Measurements from ENCODE around the gene SI. TPM values are rescaled to one million over a fixed set of nuclear protein-coding genes. Genes with fewer than 3 reads are reported as not detected.
"Not testable (repeated sequence)": the region's sequence is repeated elsewhere in the genome, so short reads cannot be mapped to it uniquely, and the experiment has no call there.

SI gene
- total and polyA plus RNA-seq, 11 donors: 0.01 TPM; not detected in 10

DNA sequence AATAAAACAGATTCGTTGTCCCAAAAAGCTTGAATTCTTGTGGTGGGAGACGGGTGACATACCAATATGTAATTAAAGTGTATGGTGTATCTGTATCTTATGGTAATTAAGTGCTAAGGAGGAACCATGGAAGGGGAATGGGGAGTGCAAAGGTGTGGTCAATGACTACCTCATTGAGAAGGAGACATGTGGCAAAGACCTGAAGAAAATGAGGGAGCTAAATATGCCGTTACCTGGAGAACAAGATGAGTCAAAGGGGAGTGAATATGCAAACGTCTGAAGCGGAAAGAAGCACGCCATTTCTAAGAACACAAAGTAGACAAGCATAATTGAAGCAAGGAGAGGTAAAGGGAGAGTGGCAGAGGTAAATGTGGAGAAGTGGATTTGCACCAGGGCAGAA, 115.7 kb downstream of the SI start:
- Histone ChIP-seq H3K27ac (no peak overlapping the region), H3K36me3 (no peaks in the 10 kb centered on the region), H3K9me3 (no peaks in the 10 kb centered on the region), H3K4me1 (no peaks in the 10 kb centered on the region), H3K27me3 (no peaks in the 10 kb centered on the region), H3K4me3 (no peak overlapping the region)
- WGBS, 4 donors: 78 to 82% (median 79%) methylated on average over 6 of the region's 6 CpGs
- TF ChIP-seq, protein P1, sequence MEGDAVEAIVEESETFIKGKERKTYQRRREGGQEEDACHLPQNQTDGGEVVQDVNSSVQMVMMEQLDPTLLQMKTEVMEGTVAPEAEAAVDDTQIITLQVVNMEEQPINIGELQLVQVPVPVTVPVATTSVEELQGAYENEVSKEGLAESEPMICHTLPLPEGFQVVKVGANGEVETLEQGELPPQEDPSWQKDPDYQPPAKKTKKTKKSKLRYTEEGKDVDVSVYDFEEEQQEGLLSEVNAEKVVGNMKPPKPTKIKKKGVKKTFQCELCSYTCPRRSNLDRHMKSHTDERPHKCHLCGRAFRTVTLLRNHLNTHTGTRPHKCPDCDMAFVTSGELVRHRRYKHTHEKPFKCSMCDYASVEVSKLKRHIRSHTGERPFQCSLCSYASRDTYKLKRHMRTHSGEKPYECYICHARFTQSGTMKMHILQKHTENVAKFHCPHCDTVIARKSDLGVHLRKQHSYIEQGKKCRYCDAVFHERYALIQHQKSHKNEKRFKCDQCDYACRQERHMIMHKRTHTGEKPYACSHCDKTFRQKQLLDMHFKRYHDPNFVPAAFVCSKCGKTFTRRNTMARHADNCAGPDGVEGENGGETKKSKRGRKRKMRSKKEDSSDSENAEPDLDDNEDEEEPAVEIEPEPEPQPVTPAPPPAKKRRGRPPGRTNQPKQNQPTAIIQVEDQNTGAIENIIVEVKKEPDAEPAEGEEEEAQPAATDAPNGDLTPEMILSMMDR (IDR thresholded peaks at IDR 0.05): no peak
- TF ChIP-seq POLR2A (IDR thresholded peaks at IDR 0.05): no peak
- DNase-seq: no peak
- intact Hi-C loops (cut with DNase I): no loop called here
- no peak for ATAC-seq

DNA sequence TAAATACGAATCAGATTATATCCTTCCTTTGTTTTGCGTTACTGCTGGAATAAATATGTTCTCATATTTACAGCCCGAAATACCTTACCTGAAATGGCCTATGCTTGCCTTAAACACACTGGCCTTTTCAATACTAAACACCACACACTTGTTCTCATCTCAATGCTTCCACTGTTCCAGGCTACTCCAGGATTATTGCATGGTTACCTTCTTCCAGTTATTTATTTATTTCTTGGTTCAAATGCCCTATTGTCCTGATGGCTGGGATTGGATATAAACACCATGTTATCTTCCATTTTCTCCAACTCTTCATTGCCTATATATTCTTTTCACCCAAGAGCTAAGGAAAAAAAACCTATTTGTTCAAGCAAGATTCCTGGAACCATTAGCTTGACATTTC, 125.3 kb downstream of the SI start:
- no peaks in the 10 kb centered on the region for H3K36me3 ChIP-seq
- no peak for DNase-seq
- intact Hi-C loops (cut with DNase I): no loop called here
- no peaks in the 10 kb centered on the region for H3K9me3 ChIP-seq
- no peak overlapping the region for H3K27ac ChIP-seq
- H3K4me1 ChIP-seq: no peaks in the 10 kb centered on the region
- TF ChIP-seq POLR2A (IDR thresholded peaks at IDR 0.05): no peak
- TF ChIP-seq, protein P1 (IDR thresholded peaks at IDR 0.05): no peak
- WGBS, 4 donors: 76 to 80% (median 78%) methylated on average over 3 of the region's 3 CpGs
- H3K4me3 ChIP-seq: no peak overlapping the region
- ATAC-seq: no peak
- no peaks in the 10 kb centered on the region for H3K27me3 ChIP-seq

DNA sequence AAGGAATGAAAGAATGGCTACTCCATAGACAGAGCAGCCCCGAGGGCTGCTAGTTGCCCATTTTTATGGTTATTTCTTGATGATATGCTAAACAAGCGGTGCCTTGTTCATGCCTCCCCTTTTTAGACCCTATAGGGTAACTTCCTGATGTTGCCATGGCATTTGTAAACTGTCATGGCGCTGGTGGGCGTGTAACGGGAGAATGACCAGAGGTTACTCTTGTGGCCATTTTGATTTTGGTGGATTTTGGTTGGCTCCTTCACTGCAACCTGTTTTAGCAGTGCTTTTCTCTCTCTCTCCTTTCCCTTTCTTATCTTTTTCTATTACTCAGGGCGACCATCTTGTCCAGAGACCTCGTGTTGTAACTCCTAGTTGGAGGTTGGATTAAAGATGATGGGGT, 126.9 kb downstream of the SI start:
- not testable (repeated sequence) for ATAC-seq

DNA sequence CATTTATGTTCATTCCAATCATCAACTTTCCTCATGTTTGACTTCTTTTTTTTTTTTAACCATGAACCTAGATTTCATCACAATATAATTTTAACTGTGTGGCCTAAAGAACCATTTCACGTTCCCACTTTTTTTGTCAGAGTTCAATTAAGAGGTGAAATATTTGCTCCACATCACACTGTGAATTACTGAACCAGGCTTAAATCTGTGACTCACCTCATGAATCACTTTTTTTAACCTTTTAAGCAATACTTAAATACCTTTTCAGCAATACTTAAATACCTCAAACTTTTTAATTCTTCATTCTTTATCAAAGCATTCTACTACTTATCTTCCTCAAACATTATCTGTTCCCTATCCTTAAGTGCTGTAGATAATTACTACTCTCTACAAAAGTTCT, 137.6 kb downstream of the SI start:
- TF ChIP-seq POLR2A (IDR thresholded peaks at IDR 0.05): no peak
- TF ChIP-seq, protein P1 (IDR thresholded peaks at IDR 0.05): no peak
- Histone ChIP-seq H3K27me3 (no peaks in the 10 kb centered on the region), H3K36me3 (no peaks in the 10 kb centered on the region), H3K9me3 (peaks cover 0 to 10% (median 0%) of the 10 kb centered on the region in 12 donors), H3K27ac (no peak overlapping the region), H3K4me3 (no peak overlapping the region), H3K4me1 (no peaks in the 10 kb centered on the region)
- DNase-seq (no peak), ATAC-seq (no peak)
- WGBS, 4 donors: 65 to 85% (median 72%) methylated on average over 1 of the region's 1 CpG
- intact Hi-C loops (cut with DNase I): no loop called here

More for the DNA sequence above, 126.9 kb downstream of the SI start:
- H3K27me3 ChIP-seq; intact Hi-C loops (cut with DNase I); H3K36me3 ChIP-seq; H3K4me1 ChIP-seq; H3K9me3 ChIP-seq; H3K27ac ChIP-seq; DNase-seq; H3K4me3 ChIP-seq: not testable (repeated sequence)
- WGBS, 4 donors: 80 to 86% (median 81%) methylated on average over 7 of the region's 7 CpGs

DNA sequence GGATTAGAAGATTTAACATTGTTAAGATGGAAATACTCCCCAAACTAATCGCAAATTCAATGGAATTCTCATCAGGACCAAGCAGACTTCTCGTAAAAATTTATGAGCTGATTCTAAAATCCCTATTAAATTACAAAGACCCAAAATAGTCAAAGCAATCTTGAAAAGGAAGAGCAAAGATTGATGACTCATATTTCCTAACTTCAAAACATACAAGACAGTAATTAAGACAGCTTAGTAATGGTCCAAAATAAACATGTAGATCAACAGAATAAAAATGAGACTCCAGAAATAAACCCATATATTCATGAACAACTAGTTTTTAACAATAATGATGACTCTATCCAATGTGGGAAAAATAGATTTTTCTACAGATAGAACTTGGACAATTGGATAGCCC, 148.7 kb downstream of the SI start:
- TF ChIP-seq, protein P1 (IDR thresholded peaks at IDR 0.05): no peak
- no peak for TF ChIP-seq POLR2A (IDR thresholded peaks at IDR 0.05)
- H3K9me3 ChIP-seq: peaks cover 0 to 13% (median 0%) of the 10 kb centered on the region in 12 donors
- no peak overlapping the region for H3K4me3 ChIP-seq
- H3K27me3 ChIP-seq: no peaks in the 10 kb centered on the region
- ATAC-seq (no peak), DNase-seq (no peak)
- H3K27ac ChIP-seq: no peak overlapping the region
- intact Hi-C loops (cut with DNase I): no loop called here
- WGBS, 4 donors: 33 to 76% (median 58%) methylated on average over 2 of the region's 2 CpGs
- H3K4me1 ChIP-seq: no peaks in the 10 kb centered on the region
- H3K36me3 ChIP-seq: no peaks in the 10 kb centered on the region

Measured in heart left ventricle (tissue), 16 donors.